Neural cell (in vitro differentiated cells): ENCODE measurements around the gene TIAL1. TPM values are rescaled to one million over a fixed set of nuclear protein-coding genes. Genes with fewer than 3 reads are reported as not detected.
"Not testable (repeated sequence)": the region's sequence is repeated elsewhere in the genome, so short reads cannot be mapped to it uniquely, and the experiment has no call there.

Source experiments
- H2AFZ ChIP-seq: fragments of 200-600, 300-800 bp; sonication (generic), shearing (Covaris generic); 2 replicates; pipeline ENCODE4 v1.6.0; 2014; ENCODE audit warnings: low read depth, mild to moderate bottlenecking, antibody characterized with exemption, low read length, moderate library complexity
- H3F3A ChIP-seq: fragments of 200-600 bp; shearing (Covaris generic); 2 replicates; pipeline ENCODE4 v1.6.1; 2016; ENCODE audit warnings: mild to moderate bottlenecking, moderate library complexity, mixed read lengths, antibody characterized with exemption, low read length; ENCODE audit not compliant: insufficient read depth, poor library complexity, severe bottlenecking
- H3K27ac ChIP-seq: fragments of 200-600, 300-800 bp; sonication (generic), shearing (Covaris generic); 2 replicates; pipeline ENCODE4 v1.5.1; 2014; ENCODE audit warnings: mild to moderate bottlenecking, low read length, moderate library complexity
- H3K27me3 ChIP-seq: fragments of 300-800, 200-600 bp; sonication (generic), shearing (Covaris generic); 2 replicates; pipeline ENCODE4 v1.6.0; 2014; ENCODE audit warnings: mild to moderate bottlenecking, low read depth, low read length, moderate library complexity; ENCODE audit not compliant: insufficient read depth
- H3K36me3 ChIP-seq: fragments of 300-800, 200-600 bp; sonication (generic), shearing (Covaris generic); 2 replicates; pipeline ENCODE4 v1.5.1; 2014; ENCODE audit warnings: mild to moderate bottlenecking, antibody characterized with exemption, low read length, moderate library complexity; ENCODE audit not compliant: insufficient read depth
- H3K4me2 ChIP-seq: fragments of 300-800, 200-600 bp; sonication (generic), shearing (Covaris generic); 2 replicates; pipeline ENCODE4 v1.6.0; 2014; ENCODE audit warnings: mild to moderate bottlenecking, low read length
- H3K4me3 ChIP-seq: fragments of 300-800, 200-600 bp; sonication (generic), shearing (Covaris generic); 2 replicates; pipeline ENCODE4 v1.5.1; 2014; ENCODE audit warnings: mild to moderate bottlenecking, low read length, moderate library complexity
- H3K79me2 ChIP-seq: fragments of 200-600 bp; shearing (Covaris generic); replicated peaks from 2 replicates; pipeline ENCODE4 v1.6.0; 2014; ENCODE audit warnings: mild to moderate bottlenecking, low read length, moderate library complexity; ENCODE audit not compliant: insufficient read depth
- H3K9ac ChIP-seq: fragments of 300-800, 200-600 bp; sonication (generic), shearing (Covaris generic); 2 replicates; pipeline ENCODE4 v1.6.1; 2016; ENCODE audit warnings: mild to moderate bottlenecking, low read length, mixed read lengths
- H3K9me2 ChIP-seq: fragments of 200-600 bp; shearing (Covaris generic); 2 replicates; pipeline ENCODE4 v1.6.1; 2016; ENCODE audit warnings: mild to moderate bottlenecking, low read length, mixed read lengths; ENCODE audit not compliant: insufficient read depth
- H3K9me3 ChIP-seq: fragments of 200-600, 300-800 bp; sonication (generic), shearing (Covaris generic); 2 replicates; pipeline ENCODE4 v1.6.1; 2016; ENCODE audit warnings: mild to moderate bottlenecking, mixed run types, low read length, moderate library complexity, mixed read lengths
- H4K20me1 ChIP-seq: fragments of 200-600 bp; shearing (Covaris generic); 2 replicates; pipeline ENCODE4 v1.6.1; 2016; ENCODE audit warnings: mild to moderate bottlenecking, mixed run types; ENCODE audit not compliant: insufficient read depth
- CTCF ChIP-seq: fragments of 450-650 bp; IDR thresholded peaks from 2 replicates; pipeline ENCODE4 v1.5.1; 2014; ENCODE audit warnings: antibody characterized with exemption, mild to moderate bottlenecking, moderate library complexity; ENCODE audit not compliant: poor library complexity, severe bottlenecking
- EP300 ChIP-seq: fragments of 450-650 bp; conservative IDR thresholded peaks from 2 replicates; pipeline ENCODE4 v1.6.1; 2014; ENCODE audit warnings: antibody characterized with exemption, mild to moderate bottlenecking, moderate library complexity; ENCODE audit not compliant: poor library complexity, severe bottlenecking
- EZH2 ChIP-seq: fragments of 200-600, 300-800 bp; shearing (Covaris generic), sonication (generic); IDR thresholded peaks from 2 replicates; pipeline ENCODE4 v1.6.1; 2014; ENCODE audit warnings: antibody characterized with exemption, low read length, borderline replicate concordance, mild to moderate bottlenecking; ENCODE audit not compliant: insufficient read depth, poor library complexity, severe bottlenecking
- MXI1 ChIP-seq: fragments of 450-650 bp; conservative IDR thresholded peaks from 2 replicates; pipeline ENCODE4 v1.6.1; 2014; ENCODE audit warnings: antibody characterized with exemption, mild to moderate bottlenecking; ENCODE audit not compliant: poor library complexity, severe bottlenecking
- POLR2AphosphoS5 ChIP-seq: IDR thresholded peaks from 2 replicates; pipeline ENCODE4 v1.6.1; 2012
- RAD21 ChIP-seq: fragments of 450-650 bp; conservative IDR thresholded peaks from 2 replicates; pipeline ENCODE4 v1.6.1; 2014; ENCODE audit warnings: antibody characterized with exemption, mild to moderate bottlenecking, moderate library complexity
- REST ChIP-seq: IDR thresholded peaks from 2 replicates; pipeline ENCODE4 v1.6.1; 2012; ENCODE audit warnings: borderline replicate concordance
- SMC3 ChIP-seq: fragments of 450-650 bp; conservative IDR thresholded peaks from 2 replicates; pipeline ENCODE4 v1.6.1; 2014; ENCODE audit warnings: antibody characterized with exemption, mild to moderate bottlenecking, moderate library complexity; ENCODE audit not compliant: poor library complexity
- TAF1 ChIP-seq: IDR thresholded peaks from 2 replicates; pipeline ENCODE4 v1.6.1; 2012; ENCODE audit warnings: low read depth
- polyA plus RNA-seq: library from polyadenylated mRNA; depleted of rRNA; stranded (reverse); fragments of >200 nt; gene quantifications from 2 replicates; pipeline ENCODE4 v1.2.3, GENCODE V29; 2014

Gene TIAL1
- polyA plus RNA-seq, 1 donor from 2014 or later, result 85.1 TPM

DNA sequence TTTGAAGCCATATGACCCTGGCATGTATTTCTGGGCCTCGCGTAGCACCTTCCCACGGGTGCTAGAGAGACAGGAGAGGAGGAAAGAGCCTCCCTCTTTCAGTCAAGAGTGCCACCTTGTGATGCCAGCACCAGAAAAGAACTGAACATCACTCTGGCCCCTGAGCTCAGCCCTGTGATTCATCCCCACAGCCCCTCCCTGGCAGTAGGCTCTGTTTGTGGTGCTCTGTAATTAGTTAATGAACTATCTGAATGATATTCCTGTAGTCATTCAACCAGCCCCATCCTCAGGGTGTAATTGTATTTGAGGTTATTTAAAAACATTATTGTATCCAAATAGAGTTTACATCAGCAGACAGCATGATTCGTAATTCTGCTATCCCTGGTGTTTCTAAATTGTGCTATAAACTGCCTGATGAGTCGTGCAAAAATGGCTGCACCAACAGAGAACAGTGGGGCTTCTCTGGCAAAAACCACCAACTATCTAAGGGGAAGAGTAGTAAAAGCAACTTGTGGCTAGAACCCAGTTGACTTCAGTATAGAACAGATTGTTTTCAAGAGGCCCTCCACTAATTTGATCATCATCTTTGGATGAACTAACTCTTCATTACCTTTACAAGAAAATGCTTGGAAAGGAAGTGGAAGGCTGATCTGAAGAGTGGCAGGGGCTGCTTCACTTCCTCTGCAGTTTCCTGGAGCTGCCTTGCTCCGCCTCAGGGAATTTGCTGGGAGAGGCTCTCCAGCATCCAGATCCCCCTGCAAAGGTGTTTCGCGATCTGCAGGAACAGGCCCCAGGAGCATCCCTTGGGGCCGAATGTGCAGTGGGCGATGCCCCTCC is 23.7 kb upstream of the TIAL1 start:
- Histone ChIP-seq H3K9me2 (no peaks in the 10 kb centered on the region), H3K79me2 (no peaks in the 10 kb centered on the region), H2AFZ (no peak overlapping the region), H3F3A (no peaks in the 10 kb centered on the region), H3K36me3 (no peaks in the 10 kb centered on the region), H3K9me3 (no peaks in the 10 kb centered on the region), H3K4me3 (no peak overlapping the region), H3K27me3 (no peaks in the 10 kb centered on the region), H3K27ac (no peak overlapping the region), H4K20me1 (no peaks in the 10 kb centered on the region), H3K9ac (no peak overlapping the region), H3K4me2 (no peak overlapping the region)
- TF ChIP-seq MXI1, result no peak
- TF ChIP-seq RAD21, result no peak
- TF ChIP-seq CTCF, result no peak
- no peak for TF ChIP-seq POLR2AphosphoS5
- TF ChIP-seq SMC3, result no peak
- no peak for TF ChIP-seq EZH2
- TF ChIP-seq EP300, result no peak
- TF ChIP-seq REST, result no peak
- TF ChIP-seq TAF1, result no peak

DNA sequence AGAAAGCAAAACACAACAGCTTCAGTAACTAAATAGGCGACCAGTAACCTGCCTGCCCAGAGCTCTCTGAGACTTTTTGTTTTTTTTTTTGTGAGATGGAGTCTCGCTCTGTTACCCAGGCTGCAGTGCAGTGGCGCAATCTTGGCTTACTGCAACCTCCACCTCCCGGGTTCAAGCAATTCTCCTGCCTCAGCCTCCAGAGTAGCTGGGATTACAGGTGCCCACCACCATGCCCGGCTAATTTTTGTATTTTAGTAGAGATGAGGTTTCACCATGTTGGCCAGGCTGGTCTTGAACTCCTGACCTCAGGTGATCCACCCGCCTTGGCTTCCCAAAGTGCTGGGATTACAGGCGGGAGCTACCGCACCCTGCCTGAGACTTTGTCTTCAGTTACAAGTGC is 23.0 kb upstream of the TIAL1 start:
- not testable (repeated sequence) for H3K79me2 ChIP-seq, H3K27me3 ChIP-seq, H3F3A ChIP-seq, H3K4me2 ChIP-seq, H3K4me3 ChIP-seq, H3K9ac ChIP-seq, H2AFZ ChIP-seq, H3K9me2 ChIP-seq, H3K36me3 ChIP-seq, H4K20me1 ChIP-seq, H3K27ac ChIP-seq, H3K9me3 ChIP-seq
